ENCODE data around the gene ST8SIA5.

GRCh38 chr18:46621111-46621766 lies 135.6 kb downstream of the ST8SIA5 start:
- TF ChIP-seq PATZ1 (CRISPR knock-in tag; IDR thresholded peaks at IDR 0.05; ENCODE audit: borderline replicate concordance) (no peak), TSHZ2 (CRISPR knock-in tag; IDR thresholded peaks at IDR 0.05) (no peak), CREB5 (CRISPR knock-in tag; IDR thresholded peaks at IDR 0.05; ENCODE audit: low read depth) (no peak), ZFP30 (CRISPR knock-in tag; IDR thresholded peaks at IDR 0.05) (no peak), ARNTL (CRISPR knock-in tag; IDR thresholded peaks at IDR 0.05; ENCODE audit: borderline replicate concordance, low read depth) (no peak), ZC3H10 (CRISPR knock-in tag; IDR thresholded peaks at IDR 0.05) (no peak), CSDC2 (CRISPR knock-in tag; IDR thresholded peaks at IDR 0.05) (no peak), RARB (CRISPR knock-in tag; IDR thresholded peaks at IDR 0.05) (no peak), TCF4 (CRISPR knock-in tag; IDR thresholded peaks at IDR 0.05; ENCODE audit: borderline replicate concordance) (no peak), CSRNP3 (CRISPR knock-in tag; IDR thresholded peaks at IDR 0.05) (no peak), BACH2 (CRISPR knock-in tag; IDR thresholded peaks at IDR 0.05; ENCODE audit: borderline replicate concordance) (no peak), ZFP3 (CRISPR knock-in tag; IDR thresholded peaks at IDR 0.05) (no peak)

All from SK-N-SH treated with all-trans-retinoic acid at 6 μM for 48 hours (cell line).